HL-60 (cell line): ENCODE data around the gene GNG2.

ENCODE experiments used
- REST ChIP-seq: IDR thresholded peaks from 2 replicates; pipeline ENCODE4 v1.6.1; 2012; ENCODE audit warnings: low read depth; ENCODE audit not compliant: insufficient replicate concordance
- TF ChIP-seq, protein P1 (sequence below): IDR thresholded peaks from one replicate; pipeline ENCODE4 v1.5.1; 2011; ENCODE audit warnings: low read length, control low read depth, inconsistent platforms; ENCODE audit not compliant: insufficient read depth

- TF ChIP-seq, protein P1, sequence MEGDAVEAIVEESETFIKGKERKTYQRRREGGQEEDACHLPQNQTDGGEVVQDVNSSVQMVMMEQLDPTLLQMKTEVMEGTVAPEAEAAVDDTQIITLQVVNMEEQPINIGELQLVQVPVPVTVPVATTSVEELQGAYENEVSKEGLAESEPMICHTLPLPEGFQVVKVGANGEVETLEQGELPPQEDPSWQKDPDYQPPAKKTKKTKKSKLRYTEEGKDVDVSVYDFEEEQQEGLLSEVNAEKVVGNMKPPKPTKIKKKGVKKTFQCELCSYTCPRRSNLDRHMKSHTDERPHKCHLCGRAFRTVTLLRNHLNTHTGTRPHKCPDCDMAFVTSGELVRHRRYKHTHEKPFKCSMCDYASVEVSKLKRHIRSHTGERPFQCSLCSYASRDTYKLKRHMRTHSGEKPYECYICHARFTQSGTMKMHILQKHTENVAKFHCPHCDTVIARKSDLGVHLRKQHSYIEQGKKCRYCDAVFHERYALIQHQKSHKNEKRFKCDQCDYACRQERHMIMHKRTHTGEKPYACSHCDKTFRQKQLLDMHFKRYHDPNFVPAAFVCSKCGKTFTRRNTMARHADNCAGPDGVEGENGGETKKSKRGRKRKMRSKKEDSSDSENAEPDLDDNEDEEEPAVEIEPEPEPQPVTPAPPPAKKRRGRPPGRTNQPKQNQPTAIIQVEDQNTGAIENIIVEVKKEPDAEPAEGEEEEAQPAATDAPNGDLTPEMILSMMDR, result no peak
- no peak for TF ChIP-seq REST
These were observed 130.1 kb downstream of the GNG2 start for GRCh38 chr14:51990488-51990887.
